A673 (cell line): ENCODE results near the gene ADGRL1. TPM values are rescaled to one million over a fixed set of nuclear protein-coding genes. Genes with fewer than 3 reads are reported as not detected.

Source experiments
- BruUV-seq: library from RNA; stranded (reverse); fragments of 400-500 nt; replicated peaks from 2 replicates; lab custom pipeline; 2021; lab: Mats Ljungman, UMichigan
- CTCF ChIA-PET: fragments of 300-600 bp; sonication (Branson Sonifier 250); formaldehyde crosslinking; loops from one replicate; lab custom pipeline; 2022; ENCODE audit warnings: antibody characterized with exemption; lab: Charles Lee
- POLR2A ChIA-PET: fragments of 300-600 bp; sonication (Branson Sonifier 250); formaldehyde crosslinking; loops from one replicate; lab custom pipeline; 2022; ENCODE audit warnings: antibody characterized with exemption; ENCODE audit not compliant: low non-redundant PET; lab: Charles Lee
- DNase-seq: peaks from one replicate; pipeline ENCODE4 v3.0.0-alpha.2; 2015; ENCODE audit warnings: low spot score
- H3K27ac ChIP-seq: fragments of 200-600 bp; sonication (generic); 2 replicates; pipeline ENCODE4 v1.5.1; 2016; ENCODE audit warnings: mixed run types, low read depth, mild to moderate bottlenecking, mixed read lengths, antibody characterized with exemption, low read length; ENCODE audit not compliant: poor library complexity, severe bottlenecking
- H3K27me3 ChIP-seq: fragments of 200-600 bp; sonication (generic); replicated peaks from 2 replicates; pipeline ENCODE4 v1.6.1; 2017; ENCODE audit warnings: mixed run types, low read depth, mild to moderate bottlenecking, mixed read lengths, antibody characterized with exemption, low read length; ENCODE audit not compliant: insufficient read depth, poor library complexity
- H3K36me3 ChIP-seq: fragments of 200-600 bp; sonication (generic); 2 replicates; pipeline ENCODE4 v1.6.1; 2016; ENCODE audit warnings: mixed run types, mild to moderate bottlenecking, mixed read lengths, antibody characterized with exemption, low read length; ENCODE audit not compliant: insufficient read depth, poor library complexity, severe bottlenecking
- H3K4me1 ChIP-seq: fragments of 200-600 bp; sonication (generic); 2 replicates; pipeline ENCODE4 v1.6.1; 2017; ENCODE audit warnings: mixed run types, mild to moderate bottlenecking, mixed read lengths, antibody characterized with exemption, low read length; ENCODE audit not compliant: insufficient read depth, poor library complexity, severe bottlenecking
- H3K4me3 ChIP-seq: fragments of 200-600 bp; sonication (generic); 2 replicates; pipeline ENCODE4 v1.5.1; 2016; ENCODE audit warnings: low read depth, mixed run types, mild to moderate bottlenecking, mixed read lengths, low read length; ENCODE audit not compliant: poor library complexity, severe bottlenecking
- H3K9me3 ChIP-seq: fragments of 200-600 bp; sonication (generic); 2 replicates; pipeline ENCODE4 v1.6.1; 2016; ENCODE audit warnings: mixed run types, low read depth, mild to moderate bottlenecking, mixed read lengths, antibody characterized with exemption, low read length; ENCODE audit not compliant: poor library complexity, severe bottlenecking
- CTCF ChIP-seq: fragments of 300-800, 200-600 bp; sonication (generic); conservative IDR thresholded peaks from 2 replicates; pipeline ENCODE4 v1.5.1; 2017; ENCODE audit warnings: low read depth, mild to moderate bottlenecking, antibody characterized with exemption, low read length, moderate library complexity, mixed read lengths
- EZH2 ChIP-seq: fragments of 200-600 bp; sonication (generic); IDR thresholded peaks from 2 replicates; pipeline ENCODE4 v1.6.1; 2017; ENCODE audit warnings: borderline replicate concordance, low read depth, mild to moderate bottlenecking, mixed read lengths, antibody characterized with exemption, low read length; ENCODE audit not compliant: poor library complexity, severe bottlenecking
- intact Hi-C: fragments of 100-400 bp; cut with micrococcal nuclease; formaldehyde crosslinking; loops from one replicate; pipeline ENCODE4 v1.10.0; 2022; ENCODE audit not compliant: unreplicated experiment
- total RNA-seq: library from RNA; stranded (reverse); gene quantifications from 2 replicates; pipeline ENCODE4 v1.2.3, GENCODE V29; 2021

Gene ADGRL1
- total RNA-seq, 1 experiment from 2014 or later: 66.1 TPM

- BruUV-seq: no TSS peak
- no peak overlapping the region for H3K4me3 ChIP-seq
Measured at GRCh38 chr19:14112809-14113385, 93.1 kb downstream of the ADGRL1 start.

GRCh38 chr19:14112051-14112808 is 93.7 kb downstream of the ADGRL1 start:
- no TSS peak for BruUV-seq
- Histone ChIP-seq H3K27me3 (no peaks in the 10 kb centered on the region), H3K27ac (peak overlapping the region; percentile 29), H3K9me3 (no peaks in the 10 kb centered on the region), H3K36me3 (no peaks in the 10 kb centered on the region), H3K4me3 (no peak overlapping the region), H3K4me1 (peaks cover 18% of the 10 kb centered on the region)
- TF ChIP-seq EZH2: no peak
- TF ChIP-seq CTCF: no peak
- CTCF ChIA-PET: no interaction called here
- intact Hi-C loops: no loop called here
- POLR2A ChIA-PET: interaction anchor here (0.6 kb wide), 1 partner anchor 108 kb away, joined by 7 read pairs; no protein-coding TSS in a partner anchor
- no peak for DNase-seq

More at GRCh38 chr19:14112809-14113385, 93.1 kb downstream of the ADGRL1 start:
- Histone ChIP-seq H3K9me3 (no peaks in the 10 kb centered on the region), H3K27ac (peak overlapping the region; percentile 29), H3K36me3 (no peaks in the 10 kb centered on the region), H3K27me3 (no peaks in the 10 kb centered on the region), H3K4me1 (peaks cover 18% of the 10 kb centered on the region)
- DNase-seq: no peak
- ChIA-PET POLR2A (no interaction called here), CTCF (no interaction called here)
- intact Hi-C loops: no loop called here
- TF ChIP-seq CTCF (no peak), EZH2 (no peak)

GRCh38 chr19:14111486-14111885 is 94.5 kb downstream of the ADGRL1 start:
- H3K9me3 ChIP-seq: no peaks in the 10 kb centered on the region
- BruUV-seq: no TSS peak
- ChIA-PET CTCF (no interaction called here), POLR2A (no interaction called here)
- H3K27me3 ChIP-seq: no peaks in the 10 kb centered on the region
- no peak overlapping the region for H3K27ac ChIP-seq
- intact Hi-C loops: no loop called here
- H3K4me3 ChIP-seq: no peak overlapping the region
- no peak for DNase-seq
- H3K36me3 ChIP-seq: no peaks in the 10 kb centered on the region
- no peak for TF ChIP-seq EZH2
- TF ChIP-seq CTCF: no peak
- H3K4me1 ChIP-seq: peaks cover 16% of the 10 kb centered on the region
